GM21737 (cell line): ENCODE measurements around the gene AGBL1.
"Not testable (repeated sequence)": the region's sequence is repeated elsewhere in the genome, so short reads cannot be mapped to it uniquely, and the experiment has no call there.

ENCODE experiments used
- ATAC-seq: cut with Tn5 transposase; IDR thresholded peaks from one replicate; pipeline ENCODE4 v1.9.1; 2021; ENCODE audit warnings: mild to moderate bottlenecking, moderate library complexity; ENCODE audit not compliant: unreplicated experiment

Gene AGBL1

GRCh38 chr15:87032295-87032694, 952.6 kb downstream of the AGBL1 start:
- no peak for ATAC-seq

GRCh38 chr15:87033056-87033455, 953.4 kb downstream of the AGBL1 start:
- ATAC-seq, result no peak

- no peak for ATAC-seq
Measured at GRCh38 chr15:87034886-87035285, 955.2 kb downstream of the AGBL1 start.

- no peak for ATAC-seq
Measured at GRCh38 chr15:87038404-87038803, 958.7 kb downstream of the AGBL1 start.

DNA sequence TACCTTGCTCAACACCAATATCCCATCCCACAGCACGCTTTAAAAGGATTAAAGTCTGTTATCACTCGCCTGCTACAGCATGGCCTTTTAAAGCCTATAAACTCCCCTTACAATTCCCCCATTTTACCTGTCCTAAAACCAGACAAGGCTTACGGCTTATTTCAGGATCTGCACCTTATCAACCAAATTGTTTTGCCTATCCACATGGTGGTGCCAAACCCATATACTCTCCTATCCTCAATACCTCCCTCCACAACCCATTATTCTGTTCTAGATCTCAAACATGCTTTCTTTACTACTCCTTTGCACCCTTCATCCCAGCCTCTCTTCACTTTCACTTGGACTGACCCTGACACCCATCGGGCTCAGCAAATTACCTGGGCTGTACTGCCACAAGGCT, 962.9 kb downstream of the AGBL1 start:
- not testable (repeated sequence) for ATAC-seq

GRCh38 chr15:87045746-87046145, 966.1 kb downstream of the AGBL1 start:
- ATAC-seq, result no peak

DNA sequence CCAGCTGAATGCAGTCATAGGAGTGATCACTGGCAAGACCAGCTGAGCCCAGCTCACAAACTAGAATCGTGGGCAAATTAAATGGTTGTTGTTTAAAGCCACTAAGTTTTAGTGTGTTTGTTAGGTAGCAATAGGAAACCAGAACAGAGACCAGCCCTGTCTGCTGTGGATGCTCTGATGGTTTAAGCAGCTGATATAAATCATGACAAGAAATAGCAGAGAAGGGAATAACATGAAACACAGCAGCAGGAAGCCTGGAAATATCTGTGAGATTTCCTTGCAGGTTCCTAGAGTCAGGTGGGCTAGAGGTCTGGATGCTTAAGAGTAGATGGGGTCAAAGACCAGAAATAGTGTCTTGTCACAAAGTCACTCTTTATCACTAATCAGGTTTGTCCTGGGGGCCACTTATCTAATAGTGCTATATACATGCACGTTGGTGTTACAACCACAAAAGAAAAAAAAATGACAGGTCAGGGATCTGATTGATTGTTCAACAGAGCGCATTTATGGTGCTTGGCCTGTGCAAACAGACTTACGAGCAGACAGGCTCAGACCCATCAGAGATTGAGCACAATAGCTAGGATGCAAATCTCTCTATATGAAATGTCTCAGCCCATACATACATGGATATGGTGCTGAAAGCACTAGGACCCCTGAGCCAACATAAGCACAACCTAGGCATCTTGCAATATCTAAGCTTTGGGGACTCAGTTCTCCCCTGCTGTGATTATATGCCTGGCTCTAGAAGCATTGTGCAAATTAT, 967.7 kb downstream of the AGBL1 start:
- ATAC-seq, result no peak
